ENCODE results near the gene ING1. TPM values are rescaled to one million over a fixed set of nuclear protein-coding genes. Genes with fewer than 3 reads are reported as not detected.

Gene ING1
- total RNA-seq, 1 experiment from 2014 or later = 22.0 TPM

GRCh38 chr13:110698689-110699088, 14.8 kb upstream of the ING1 start:
- no peaks in the 10 kb centered on the region for H3K4me1 ChIP-seq (ENCODE audit: insufficient read depth, low read length, poor library complexity, severe bottlenecking)
- CTCF ChIA-PET = no interaction called here
- peaks cover 40% of the 10 kb centered on the region for H3K36me3 ChIP-seq (ENCODE audit: insufficient read depth, low read length, poor library complexity, severe bottlenecking)
- H3K27me3 ChIP-seq (replicated peaks; ENCODE audit: insufficient read depth, low read depth, low read length, poor library complexity) = no peaks in the 10 kb centered on the region
- TF ChIP-seq, protein P1, sequence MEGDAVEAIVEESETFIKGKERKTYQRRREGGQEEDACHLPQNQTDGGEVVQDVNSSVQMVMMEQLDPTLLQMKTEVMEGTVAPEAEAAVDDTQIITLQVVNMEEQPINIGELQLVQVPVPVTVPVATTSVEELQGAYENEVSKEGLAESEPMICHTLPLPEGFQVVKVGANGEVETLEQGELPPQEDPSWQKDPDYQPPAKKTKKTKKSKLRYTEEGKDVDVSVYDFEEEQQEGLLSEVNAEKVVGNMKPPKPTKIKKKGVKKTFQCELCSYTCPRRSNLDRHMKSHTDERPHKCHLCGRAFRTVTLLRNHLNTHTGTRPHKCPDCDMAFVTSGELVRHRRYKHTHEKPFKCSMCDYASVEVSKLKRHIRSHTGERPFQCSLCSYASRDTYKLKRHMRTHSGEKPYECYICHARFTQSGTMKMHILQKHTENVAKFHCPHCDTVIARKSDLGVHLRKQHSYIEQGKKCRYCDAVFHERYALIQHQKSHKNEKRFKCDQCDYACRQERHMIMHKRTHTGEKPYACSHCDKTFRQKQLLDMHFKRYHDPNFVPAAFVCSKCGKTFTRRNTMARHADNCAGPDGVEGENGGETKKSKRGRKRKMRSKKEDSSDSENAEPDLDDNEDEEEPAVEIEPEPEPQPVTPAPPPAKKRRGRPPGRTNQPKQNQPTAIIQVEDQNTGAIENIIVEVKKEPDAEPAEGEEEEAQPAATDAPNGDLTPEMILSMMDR (conservative IDR thresholded peaks at IDR 0.05; ENCODE audit: low read depth, low read length) = no peak
- no peak for TF ChIP-seq EZH2 (IDR thresholded peaks at IDR 0.05; ENCODE audit: borderline replicate concordance, low read depth, low read length, poor library complexity, severe bottlenecking)
- POLR2A ChIA-PET (ENCODE audit: low non-redundant PET) = no interaction called here
- intact Hi-C loops (cut with micrococcal nuclease; ENCODE audit: unreplicated experiment) = no loop called here
- no peaks in the 10 kb centered on the region for H3K9me3 ChIP-seq (ENCODE audit: low read depth, low read length, poor library complexity, severe bottlenecking)
- no peak for DNase-seq (ENCODE audit: low spot score)
- H3K4me3 ChIP-seq (ENCODE audit: low read depth, low read length, poor library complexity, severe bottlenecking) = no peak overlapping the region
- H3K27ac ChIP-seq (ENCODE audit: low read depth, low read length, poor library complexity, severe bottlenecking) = no peak overlapping the region
- no TSS peak for BruUV-seq (replicated peaks)

DNA sequence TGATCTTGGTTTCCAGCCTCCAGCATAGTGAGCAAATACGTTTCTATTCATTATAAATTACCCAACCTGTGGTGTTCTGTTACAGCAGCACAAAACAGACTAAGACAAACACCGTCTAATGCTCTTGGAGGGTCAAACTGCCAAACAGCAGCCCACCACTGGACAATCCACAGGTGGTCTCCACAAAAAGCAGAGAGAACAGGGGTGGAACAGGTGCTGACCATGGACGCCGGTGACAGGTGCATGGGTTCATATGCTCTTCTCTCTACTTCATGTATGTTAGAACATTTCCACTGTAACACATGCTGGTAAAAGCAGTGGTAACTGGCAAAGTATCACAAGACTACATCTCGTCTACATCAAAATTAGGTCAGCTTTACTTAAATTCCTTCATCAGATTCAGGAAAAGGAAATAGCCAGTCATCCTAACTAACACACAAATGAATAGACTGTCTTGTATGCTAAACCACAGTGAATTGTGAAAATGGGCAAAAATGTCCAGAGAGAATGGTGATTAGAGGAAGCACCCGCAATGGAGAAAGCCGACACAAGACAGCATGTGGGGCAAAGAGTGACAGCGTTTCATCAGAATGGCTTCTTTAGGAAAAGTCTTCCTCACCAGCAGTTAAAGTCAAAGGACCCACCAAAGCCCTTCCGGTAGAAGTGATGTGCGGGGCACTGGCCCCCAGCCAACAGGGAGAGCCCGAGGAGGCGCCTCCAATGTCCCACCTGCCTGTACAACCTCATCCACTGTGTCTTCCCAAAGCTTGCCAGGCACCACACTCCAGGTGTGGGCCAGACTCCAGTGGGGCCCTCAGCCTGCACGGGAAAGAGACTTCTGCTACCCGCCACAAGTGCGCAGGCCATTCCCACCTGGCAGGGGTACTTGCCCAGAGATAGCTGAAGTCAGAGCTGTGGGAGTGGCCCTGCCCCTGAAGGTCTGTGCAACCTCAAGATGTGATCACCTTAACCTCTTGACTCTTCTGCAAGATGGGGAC, 14.1 kb upstream of the ING1 start:
- no TSS peak for BruUV-seq (replicated peaks)
- POLR2A ChIA-PET (ENCODE audit: low non-redundant PET) = no interaction called here

DNA sequence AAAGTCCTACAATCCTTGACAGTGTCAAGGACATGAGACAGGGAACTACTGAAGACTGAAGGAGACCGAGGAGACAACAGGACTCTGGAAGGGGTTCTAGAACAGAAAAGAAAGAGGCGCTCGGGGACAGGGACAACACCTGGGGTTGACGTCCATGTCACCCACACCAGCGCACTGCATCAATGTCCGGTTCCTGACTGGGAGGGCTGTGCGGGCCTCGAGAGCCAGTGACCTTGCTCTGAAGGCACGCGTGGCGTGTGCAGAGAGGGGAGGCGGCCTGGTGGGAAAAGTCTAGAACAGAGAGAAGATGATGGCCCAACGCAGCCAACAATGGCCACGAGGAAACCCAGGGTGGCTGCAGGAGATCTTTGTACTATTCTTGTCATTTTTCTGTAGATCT, 13.3 kb upstream of the ING1 start:
- intact Hi-C loops (cut with micrococcal nuclease; ENCODE audit: unreplicated experiment) = no loop called here
- peaks cover 5% of the 10 kb centered on the region for H3K4me1 ChIP-seq (ENCODE audit: insufficient read depth, low read length, poor library complexity, severe bottlenecking)
- no peak overlapping the region for H3K27ac ChIP-seq (ENCODE audit: low read depth, low read length, poor library complexity, severe bottlenecking)
- no peaks in the 10 kb centered on the region for H3K9me3 ChIP-seq (ENCODE audit: low read depth, low read length, poor library complexity, severe bottlenecking)
- H3K27me3 ChIP-seq (replicated peaks; ENCODE audit: insufficient read depth, low read depth, low read length, poor library complexity) = no peaks in the 10 kb centered on the region
- BruUV-seq (replicated peaks) = no TSS peak
- no peak for DNase-seq (ENCODE audit: low spot score)
- no peak for TF ChIP-seq EZH2 (IDR thresholded peaks at IDR 0.05; ENCODE audit: borderline replicate concordance, low read depth, low read length, poor library complexity, severe bottlenecking)
- TF ChIP-seq, protein P1 (conservative IDR thresholded peaks at IDR 0.05; ENCODE audit: low read depth, low read length) = no peak
- POLR2A ChIA-PET (ENCODE audit: low non-redundant PET) = no interaction called here
- peaks cover 39% of the 10 kb centered on the region for H3K36me3 ChIP-seq (ENCODE audit: insufficient read depth, low read length, poor library complexity, severe bottlenecking)
- H3K4me3 ChIP-seq (ENCODE audit: low read depth, low read length, poor library complexity, severe bottlenecking) = no peak overlapping the region
- CTCF ChIA-PET = no interaction called here

More for the DNA sequence above, 14.1 kb upstream of the ING1 start:
- Histone ChIP-seq H3K4me3 (ENCODE audit: low read depth, low read length, poor library complexity, severe bottlenecking) (no peak overlapping the region), H3K27me3 (replicated peaks; ENCODE audit: insufficient read depth, low read depth, low read length, poor library complexity) (no peaks in the 10 kb centered on the region), H3K4me1 (ENCODE audit: insufficient read depth, low read length, poor library complexity, severe bottlenecking) (no peaks in the 10 kb centered on the region), H3K27ac (ENCODE audit: low read depth, low read length, poor library complexity, severe bottlenecking) (no peak overlapping the region), H3K9me3 (ENCODE audit: low read depth, low read length, poor library complexity, severe bottlenecking) (no peaks in the 10 kb centered on the region), H3K36me3 (ENCODE audit: insufficient read depth, low read length, poor library complexity, severe bottlenecking) (peaks cover 39% of the 10 kb centered on the region)
- CTCF ChIA-PET = no interaction called here
- intact Hi-C loops (cut with micrococcal nuclease; ENCODE audit: unreplicated experiment) = no loop called here
- no peak for DNase-seq (ENCODE audit: low spot score)
- no peak for TF ChIP-seq EZH2 (IDR thresholded peaks at IDR 0.05; ENCODE audit: borderline replicate concordance, low read depth, low read length, poor library complexity, severe bottlenecking)
- TF ChIP-seq, protein P1 (conservative IDR thresholded peaks at IDR 0.05; ENCODE audit: low read depth, low read length) = no peak
